Peyer's patch (tissue), 4 donors: ENCODE measurements around the gene ZBTB7C. TPM values are rescaled to one million over a fixed set of nuclear protein-coding genes. Genes with fewer than 3 reads are reported as not detected.
"Not testable (repeated sequence)": the region's sequence is repeated elsewhere in the genome, so short reads cannot be mapped to it uniquely, and the experiment has no call there.

Source experiments
- DNase-seq, 3 donors: peaks; one replicate each; pipeline ENCODE4 v3.0.0-alpha.2; 2017 to 2019
- H3K27ac ChIP-seq, 4 donors: fragments of 200-600 bp; sonication (generic); one replicate each; pipeline ENCODE4 v1.5.1; 2016 to 2019
- H3K27me3 ChIP-seq, 2 donors: fragments of 200-600 bp; sonication (generic); one replicate each; pipeline ENCODE4 v1.5.1; 2019
- H3K36me3 ChIP-seq, 3 donors: fragments of 200-600 bp; sonication (generic); one replicate each; pipeline ENCODE4 v1.5.1; 2016 to 2019
- H3K4me1 ChIP-seq, 4 donors: fragments of 200-600 bp; sonication (generic); one replicate each; pipeline ENCODE4 v1.5.1; 2016 to 2019
- H3K4me3 ChIP-seq, 4 donors: fragments of 200-600 bp; sonication (generic); 1 replicate in 3 of 4; 2 replicates in 1 of 4; pipeline ENCODE4 v1.5.1; 2016 to 2019; ENCODE audit warnings: mild to moderate bottlenecking in 1 of 4
- H3K9me3 ChIP-seq, 4 donors: fragments of 200-600 bp; sonication (generic); one replicate each; pipeline ENCODE4 v1.5.1; 2016 to 2019; ENCODE audit warnings: mild to moderate bottlenecking in 1 of 4
- POLR2A ChIP-seq, 2 donors: fragments of 450-650 bp; IDR thresholded peaks; one replicate each; pipeline ENCODE4 v1.5.1; 2017; ENCODE audit warnings: antibody characterized with exemption in 2 of 2, mild to moderate bottlenecking in 2 of 2, moderate library complexity in 2 of 2
- total RNA-seq, 4 donors: library from RNA; depleted of rRNA; stranded (reverse); fragments of >200 nt; gene quantifications; one replicate each; pipeline ENCODE4 v1.1.0, GENCODE V29; 2016
- TF ChIP-seq, protein P1 (sequence below), 6 experiments: fragments of 450-650 bp in 4 of 6; fragments of 200-600 bp in 2 of 6; sonication (generic) in 1 of 6; IDR thresholded peaks; one replicate each; pipeline ENCODE4 v1.5.1; 2017 to 2019; ENCODE audit warnings: antibody characterized with exemption in 6 of 6, mild to moderate bottlenecking in 3 of 6, moderate library complexity in 1 of 6

ZBTB7C gene
- total RNA-seq, 4 donors from 2014 or later: 10.5 to 15.7 (median 14.2) TPM

- Histone ChIP-seq H3K9me3 (no peaks in the 10 kb centered on the region), H3K27ac (no peak overlapping the region), H3K27me3 (no peaks in the 10 kb centered on the region), H3K4me1 (no peaks in the 10 kb centered on the region), H3K4me3 (no peak overlapping the region), H3K36me3 (no peaks in the 10 kb centered on the region)
- TF ChIP-seq, protein P1, sequence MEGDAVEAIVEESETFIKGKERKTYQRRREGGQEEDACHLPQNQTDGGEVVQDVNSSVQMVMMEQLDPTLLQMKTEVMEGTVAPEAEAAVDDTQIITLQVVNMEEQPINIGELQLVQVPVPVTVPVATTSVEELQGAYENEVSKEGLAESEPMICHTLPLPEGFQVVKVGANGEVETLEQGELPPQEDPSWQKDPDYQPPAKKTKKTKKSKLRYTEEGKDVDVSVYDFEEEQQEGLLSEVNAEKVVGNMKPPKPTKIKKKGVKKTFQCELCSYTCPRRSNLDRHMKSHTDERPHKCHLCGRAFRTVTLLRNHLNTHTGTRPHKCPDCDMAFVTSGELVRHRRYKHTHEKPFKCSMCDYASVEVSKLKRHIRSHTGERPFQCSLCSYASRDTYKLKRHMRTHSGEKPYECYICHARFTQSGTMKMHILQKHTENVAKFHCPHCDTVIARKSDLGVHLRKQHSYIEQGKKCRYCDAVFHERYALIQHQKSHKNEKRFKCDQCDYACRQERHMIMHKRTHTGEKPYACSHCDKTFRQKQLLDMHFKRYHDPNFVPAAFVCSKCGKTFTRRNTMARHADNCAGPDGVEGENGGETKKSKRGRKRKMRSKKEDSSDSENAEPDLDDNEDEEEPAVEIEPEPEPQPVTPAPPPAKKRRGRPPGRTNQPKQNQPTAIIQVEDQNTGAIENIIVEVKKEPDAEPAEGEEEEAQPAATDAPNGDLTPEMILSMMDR (IDR thresholded peaks at IDR 0.05): no peak
- no peak for TF ChIP-seq POLR2A (IDR thresholded peaks at IDR 0.05)
- DNase-seq: peak in 1 of 3 donors; percentile 38
These were observed 115.0 kb downstream of the ZBTB7C start for GRCh38 chr18:48293954-48294898.

- TF ChIP-seq POLR2A (IDR thresholded peaks at IDR 0.05): no peak
- TF ChIP-seq, protein P1 (IDR thresholded peaks at IDR 0.05): no peak
- no peak for DNase-seq
- H3K27ac ChIP-seq: no peak overlapping the region
- H3K4me3 ChIP-seq: no peak overlapping the region
- no peaks in the 10 kb centered on the region for H3K27me3 ChIP-seq
- no peaks in the 10 kb centered on the region for H3K4me1 ChIP-seq
- H3K36me3 ChIP-seq: no peaks in the 10 kb centered on the region
- H3K9me3 ChIP-seq: no peaks in the 10 kb centered on the region
These were observed 116.3 kb downstream of the ZBTB7C start for GRCh38 chr18:48292782-48293424.

GRCh38 chr18:48292229-48292628 is 117.0 kb downstream of the ZBTB7C start:
- Histone ChIP-seq H3K36me3 (no peaks in the 10 kb centered on the region), H3K27me3 (no peaks in the 10 kb centered on the region), H3K4me1 (no peaks in the 10 kb centered on the region), H3K27ac (no peak overlapping the region), H3K9me3 (no peaks in the 10 kb centered on the region), H3K4me3 (no peak overlapping the region)
- TF ChIP-seq, protein P1 (IDR thresholded peaks at IDR 0.05): no peak
- no peak for TF ChIP-seq POLR2A (IDR thresholded peaks at IDR 0.05)
- no peak for DNase-seq

DNA sequence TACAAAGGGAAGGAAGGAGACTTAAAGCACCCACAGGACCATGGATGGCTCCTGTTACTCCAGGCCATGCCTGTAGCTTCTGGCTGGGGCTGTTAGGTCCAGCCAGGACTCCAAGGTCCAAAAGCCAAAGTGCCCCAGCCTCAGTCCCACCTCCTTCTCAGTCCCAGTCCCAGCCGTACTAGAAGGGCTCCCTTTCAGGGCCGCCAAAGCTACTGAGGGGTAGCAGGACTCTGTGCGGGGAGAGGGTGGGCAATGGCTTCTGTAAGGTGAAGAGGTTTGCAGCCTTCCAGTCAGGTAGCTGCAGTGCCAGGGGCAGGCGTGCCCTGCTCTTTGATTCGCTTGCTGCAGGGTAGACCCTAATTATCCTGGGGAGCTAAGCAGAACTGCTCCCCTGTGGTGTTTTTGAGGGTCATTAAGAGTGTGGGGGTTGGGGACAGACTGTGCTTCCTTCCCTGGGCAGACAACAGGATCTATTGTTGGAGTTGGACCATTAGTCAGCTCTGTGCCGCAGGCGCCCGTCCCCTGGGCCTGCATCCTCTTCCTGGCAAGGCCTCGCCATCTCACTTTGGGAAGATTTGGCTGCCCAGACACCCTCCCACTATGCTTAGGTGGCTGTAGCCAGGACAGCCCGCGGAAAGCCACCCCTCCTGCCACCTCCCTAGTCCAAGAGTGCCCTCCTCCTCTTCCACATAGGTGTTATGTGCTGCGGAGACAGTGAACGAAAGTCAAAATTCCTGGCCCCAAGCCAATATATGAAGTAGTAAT is 118.8 kb downstream of the ZBTB7C start:
- Histone ChIP-seq H3K4me1 (no peaks in the 10 kb centered on the region), H3K27me3 (no peaks in the 10 kb centered on the region), H3K9me3 (no peaks in the 10 kb centered on the region), H3K4me3 (no peak overlapping the region), H3K36me3 (no peaks in the 10 kb centered on the region), H3K27ac (no peak overlapping the region)
- no peak for TF ChIP-seq POLR2A (IDR thresholded peaks at IDR 0.05)
- TF ChIP-seq, protein P1 (IDR thresholded peaks at IDR 0.05): no peak
- no peak for DNase-seq

DNA sequence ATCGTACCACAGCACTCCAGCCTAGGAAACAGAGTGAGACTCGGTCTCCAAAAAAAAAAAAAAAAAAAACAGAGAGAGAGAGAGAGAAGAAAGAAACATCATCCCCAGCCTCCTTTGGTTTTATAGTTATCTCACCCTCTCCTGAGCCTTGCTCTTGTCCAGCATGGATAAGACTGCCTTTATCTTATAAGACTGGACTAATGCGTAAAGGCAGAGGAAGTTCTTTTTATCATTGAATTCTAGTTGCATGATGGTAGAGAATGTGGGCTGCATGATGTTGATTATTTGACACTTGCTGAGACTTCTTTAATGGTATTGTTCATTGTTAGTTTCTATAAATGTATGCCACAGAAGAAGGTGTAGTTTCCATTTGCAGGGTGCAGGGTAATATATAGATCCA is 124.4 kb downstream of the ZBTB7C start:
- Histone ChIP-seq H3K36me3 (no peaks in the 10 kb centered on the region), H3K9me3 (no peaks in the 10 kb centered on the region), H3K4me3 (no peak overlapping the region), H3K27ac (no peak overlapping the region), H3K27me3 (no peaks in the 10 kb centered on the region), H3K4me1 (no peaks in the 10 kb centered on the region)
- TF ChIP-seq, protein P1 (IDR thresholded peaks at IDR 0.05): no peak
- no peak for TF ChIP-seq POLR2A (IDR thresholded peaks at IDR 0.05)
- DNase-seq: no peak

GRCh38 chr18:48284011-48284410 is 125.2 kb downstream of the ZBTB7C start:
- not testable (repeated sequence) for H3K4me1 ChIP-seq, DNase-seq, H3K27ac ChIP-seq, H3K27me3 ChIP-seq, H3K4me3 ChIP-seq, H3K9me3 ChIP-seq, H3K36me3 ChIP-seq

DNA sequence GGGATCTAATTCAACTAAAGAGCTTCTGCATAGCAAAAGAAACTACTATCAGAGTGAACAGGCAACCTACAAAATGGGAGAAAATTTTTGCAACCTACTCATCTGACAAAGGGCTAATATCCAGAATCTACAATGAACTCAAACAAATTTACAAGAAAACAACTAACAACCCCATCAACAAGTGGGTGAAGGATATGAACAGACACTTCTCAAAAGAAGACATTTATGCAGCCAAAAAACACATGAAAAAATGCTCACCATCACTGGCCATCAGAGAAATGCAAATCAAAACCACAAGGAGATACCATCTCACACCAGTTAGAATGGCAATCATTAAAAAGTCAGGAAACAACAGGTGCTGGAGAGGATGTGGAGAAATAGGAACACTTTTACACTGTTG is 127.7 kb downstream of the ZBTB7C start:
- H3K4me3 ChIP-seq, H3K4me1 ChIP-seq, H3K36me3 ChIP-seq, H3K27ac ChIP-seq, H3K9me3 ChIP-seq, DNase-seq, H3K27me3 ChIP-seq: not testable (repeated sequence)
